Memory B cell (primary cell): ENCODE data around the gene ANGEL1.

Experiments used
- ATAC-seq: fragments of 150-1000 bp; cut with Tn5 transposase; 2 replicates; pipeline ENCODE4 v1.10.0; 2021; ENCODE audit warnings: low read depth, mild to moderate bottlenecking, moderate library complexity
- DNase-seq, 2 donors: peaks; one replicate each; pipeline ENCODE4 v3.0.0; 2022; ENCODE audit warnings: low spot score in 2 of 2
- H3K27ac Mint-ChIP-seq: one replicate; pipeline ENCODE4 v1.8.0; 2022; ENCODE audit warnings: mild to moderate bottlenecking, moderate library complexity, mixed read lengths
- H3K27me3 Mint-ChIP-seq: one replicate; pipeline ENCODE4 v1.8.0; 2022; ENCODE audit warnings: mixed read lengths
- H3K36me3 Mint-ChIP-seq: one replicate; pipeline ENCODE4 v1.8.0; 2022; ENCODE audit warnings: mild to moderate bottlenecking, mixed read lengths
- H3K4me1 Mint-ChIP-seq: one replicate; pipeline ENCODE4 v1.8.0; 2022; ENCODE audit warnings: mixed read lengths
- H3K4me3 Mint-ChIP-seq: one replicate; pipeline ENCODE4 v1.8.0; 2022; ENCODE audit warnings: mild to moderate bottlenecking, moderate library complexity, mixed read lengths
- H3K9me3 Mint-ChIP-seq: one replicate; pipeline ENCODE4 v1.8.0; 2022; ENCODE audit warnings: mixed read lengths

ANGEL1 gene

DNA sequence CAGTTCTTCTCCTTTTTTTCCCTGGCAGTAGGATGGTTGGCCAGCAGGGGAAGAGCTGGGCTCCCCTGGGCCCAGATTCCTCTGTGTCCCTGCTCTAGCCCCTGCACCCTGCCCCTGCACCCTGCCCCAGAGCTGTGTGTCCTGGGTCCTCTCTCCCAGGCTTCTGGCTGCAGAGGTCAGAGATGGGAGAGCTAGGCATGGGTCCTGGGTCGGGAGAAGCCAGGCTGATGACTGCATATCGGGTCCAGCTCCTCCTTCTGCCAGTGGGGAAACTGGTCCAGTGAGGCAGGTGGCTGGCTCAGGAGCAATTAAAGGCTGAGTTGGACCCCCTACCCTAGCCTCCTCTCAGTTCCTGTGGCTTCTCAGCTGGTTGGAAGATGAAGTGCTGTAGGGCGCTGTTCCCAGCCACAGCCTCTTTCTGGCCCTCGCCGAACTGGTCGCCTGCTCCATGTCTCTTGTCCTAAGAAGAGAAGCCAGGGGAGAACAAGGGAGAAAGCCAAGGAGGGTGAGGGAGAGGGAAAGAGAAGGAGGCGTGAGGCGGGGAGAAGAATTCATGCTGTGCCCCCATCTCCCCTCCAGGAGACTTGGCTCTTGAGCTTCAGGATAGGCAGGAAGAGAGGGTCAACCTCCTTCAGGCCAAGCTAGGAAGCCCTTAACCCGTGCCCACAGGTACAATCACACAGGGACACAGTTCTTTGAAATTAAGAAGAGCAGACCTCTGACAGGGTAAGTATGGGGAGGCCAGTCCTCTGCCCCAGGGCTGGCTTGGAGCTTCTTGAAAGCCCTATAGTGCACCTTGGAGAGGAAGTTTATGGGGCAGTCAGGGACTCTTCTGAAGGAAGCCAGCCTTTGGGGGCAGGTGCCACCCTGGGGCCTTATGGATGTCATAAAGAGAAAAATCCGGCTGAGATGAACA is 41.9 kb downstream of the ANGEL1 start:
- peak in 1 of 2 donors; percentile 7 for DNase-seq
- no peak overlapping the region for H3K27ac Mint-ChIP-seq
- H3K27me3 Mint-ChIP-seq: peaks cover 12% of the 10 kb centered on the region
- no peak overlapping the region for H3K4me3 Mint-ChIP-seq
- H3K36me3 Mint-ChIP-seq: no peaks in the 10 kb centered on the region
- H3K4me1 Mint-ChIP-seq: peaks cover 5% of the 10 kb centered on the region
- H3K9me3 Mint-ChIP-seq: no peaks in the 10 kb centered on the region
- no peak for ATAC-seq

- Mint-ChIP-seq H3K4me1 (peaks cover 5% of the 10 kb centered on the region), H3K27me3 (peaks cover 15% of the 10 kb centered on the region), H3K27ac (no peak overlapping the region), H3K36me3 (no peaks in the 10 kb centered on the region), H3K4me3 (no peak overlapping the region), H3K9me3 (no peaks in the 10 kb centered on the region)
- peak in 1 of 2 donors; percentile 8 for DNase-seq
- ATAC-seq: no peak
Measured at GRCh38 chr14:76769636-76770292, 42.9 kb downstream of the ANGEL1 start.

GRCh38 chr14:76768671-76769500 is 43.8 kb downstream of the ANGEL1 start:
- no peaks in the 10 kb centered on the region for H3K36me3 Mint-ChIP-seq
- H3K9me3 Mint-ChIP-seq: no peaks in the 10 kb centered on the region
- peaks cover 5% of the 10 kb centered on the region for H3K4me1 Mint-ChIP-seq
- peaks cover 15% of the 10 kb centered on the region for H3K27me3 Mint-ChIP-seq
- H3K4me3 Mint-ChIP-seq: no peak overlapping the region
- ATAC-seq (peak; percentile 3), DNase-seq (no peak)
- H3K27ac Mint-ChIP-seq: peak overlapping the region; percentile 17

DNA sequence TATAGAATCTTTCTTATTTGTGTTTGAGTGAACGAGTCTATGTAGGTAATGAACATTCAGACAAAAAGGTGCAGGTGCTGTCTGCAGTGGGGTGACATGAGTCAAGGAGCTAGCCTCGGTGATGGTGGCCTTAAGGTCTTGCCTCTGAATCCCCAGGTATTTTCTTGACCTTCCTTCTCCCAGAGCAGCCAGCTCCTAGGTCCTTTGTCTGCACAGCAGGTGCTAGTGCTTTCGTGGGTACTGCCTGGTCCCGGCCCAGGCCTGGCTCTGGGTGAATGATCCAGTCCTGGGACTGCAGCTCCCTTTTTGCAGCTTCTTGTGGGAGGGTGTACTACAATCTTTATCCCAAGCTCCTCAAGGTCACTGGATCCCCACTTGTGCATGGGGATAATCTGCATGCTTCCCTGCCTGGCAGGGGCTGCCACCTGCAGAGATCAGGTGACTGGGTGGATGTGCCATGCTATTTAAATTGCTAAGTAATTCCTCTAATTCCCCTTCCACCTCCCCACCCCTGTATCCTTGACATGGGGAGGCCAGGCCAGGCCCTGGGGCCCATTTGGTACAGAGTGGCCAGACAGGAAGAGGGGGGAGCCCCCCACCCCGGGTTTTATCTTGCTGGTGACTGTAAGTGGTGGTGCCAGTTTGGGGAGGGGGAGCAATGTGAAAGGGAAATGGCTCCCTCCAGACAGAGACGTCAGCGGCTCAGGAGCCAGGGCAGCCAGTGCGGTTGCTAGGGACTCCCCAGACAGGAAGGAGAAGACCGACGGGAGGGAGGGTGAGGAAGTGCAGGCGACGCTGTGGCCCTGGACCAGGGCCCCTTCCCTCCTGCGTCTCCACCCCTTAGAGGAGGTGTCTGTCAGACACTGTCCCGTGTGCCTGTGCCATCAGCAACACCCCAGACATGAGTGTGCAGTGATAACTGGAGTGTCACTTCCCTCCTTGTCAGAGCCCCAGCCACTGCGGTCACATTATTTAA is 44.7 kb downstream of the ANGEL1 start:
- peak overlapping the region; percentile 17 for H3K27ac Mint-ChIP-seq
- H3K4me1 Mint-ChIP-seq: peaks cover 5% of the 10 kb centered on the region
- no peaks in the 10 kb centered on the region for H3K9me3 Mint-ChIP-seq
- H3K27me3 Mint-ChIP-seq: peaks cover 18% of the 10 kb centered on the region
- ATAC-seq (peak; percentile 91), DNase-seq (peak in 1 of 2 donors; percentile 31)
- H3K36me3 Mint-ChIP-seq: no peaks in the 10 kb centered on the region
- no peak overlapping the region for H3K4me3 Mint-ChIP-seq

GRCh38 chr14:76765461-76765931 is 47.2 kb downstream of the ANGEL1 start:
- peaks cover 9% of the 10 kb centered on the region for H3K4me1 Mint-ChIP-seq
- no peaks in the 10 kb centered on the region for H3K9me3 Mint-ChIP-seq
- no peak for ATAC-seq
- H3K27ac Mint-ChIP-seq: no peak overlapping the region
- H3K4me3 Mint-ChIP-seq: no peak overlapping the region
- H3K27me3 Mint-ChIP-seq: peaks cover 21% of the 10 kb centered on the region
- no peak for DNase-seq
- no peaks in the 10 kb centered on the region for H3K36me3 Mint-ChIP-seq

DNA sequence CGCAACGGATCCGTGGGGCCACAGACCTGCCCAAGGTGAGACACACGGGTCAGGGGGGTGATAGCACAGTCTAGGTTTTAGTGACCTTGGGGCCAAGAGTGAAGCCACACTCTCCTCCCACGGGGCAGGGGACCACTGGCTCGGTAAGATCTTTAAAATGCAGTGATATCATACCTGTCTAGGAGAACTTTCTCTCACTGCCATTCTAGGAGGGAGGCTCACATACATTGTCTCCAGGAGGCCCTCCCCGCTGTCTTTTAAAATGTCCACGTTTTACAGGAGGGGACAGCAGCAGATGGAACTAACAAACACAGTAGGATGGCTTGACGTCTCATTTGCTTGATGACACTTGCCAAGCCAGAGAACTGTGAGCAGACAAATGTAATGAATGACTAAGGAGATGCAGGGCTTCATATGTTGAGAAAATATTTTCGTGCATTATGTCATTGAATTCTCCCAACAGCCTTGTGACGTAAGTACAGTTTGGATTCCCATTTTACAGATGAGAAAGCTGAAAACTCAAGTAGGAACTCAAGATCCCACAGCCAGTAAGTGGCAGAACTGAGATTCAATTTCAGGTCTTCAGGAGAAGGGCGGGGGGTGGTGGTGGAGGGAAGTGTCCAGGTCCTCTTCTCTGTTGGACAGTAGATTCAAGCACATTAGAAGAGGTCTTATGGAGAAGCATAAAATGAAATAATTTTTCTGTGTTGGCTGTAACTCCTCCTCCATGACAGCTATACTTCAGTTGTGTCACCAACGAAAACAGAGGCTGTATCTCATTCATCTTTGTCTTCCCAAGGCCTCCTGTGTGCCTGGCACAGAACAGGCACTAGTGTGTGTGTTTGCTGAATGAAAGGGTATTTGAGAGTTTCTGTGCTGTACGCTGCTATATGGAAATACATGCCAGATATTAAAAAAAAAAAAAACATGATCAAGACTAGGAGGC is 49.3 kb downstream of the ANGEL1 start:
- peaks cover 24% of the 10 kb centered on the region for H3K27me3 Mint-ChIP-seq
- peak in 1 of 2 donors; percentile 7 for DNase-seq
- no peak for ATAC-seq
- no peak overlapping the region for H3K27ac Mint-ChIP-seq
- H3K4me1 Mint-ChIP-seq: peaks cover 8% of the 10 kb centered on the region
- no peaks in the 10 kb centered on the region for H3K36me3 Mint-ChIP-seq
- no peaks in the 10 kb centered on the region for H3K9me3 Mint-ChIP-seq
- no peak overlapping the region for H3K4me3 Mint-ChIP-seq

DNA sequence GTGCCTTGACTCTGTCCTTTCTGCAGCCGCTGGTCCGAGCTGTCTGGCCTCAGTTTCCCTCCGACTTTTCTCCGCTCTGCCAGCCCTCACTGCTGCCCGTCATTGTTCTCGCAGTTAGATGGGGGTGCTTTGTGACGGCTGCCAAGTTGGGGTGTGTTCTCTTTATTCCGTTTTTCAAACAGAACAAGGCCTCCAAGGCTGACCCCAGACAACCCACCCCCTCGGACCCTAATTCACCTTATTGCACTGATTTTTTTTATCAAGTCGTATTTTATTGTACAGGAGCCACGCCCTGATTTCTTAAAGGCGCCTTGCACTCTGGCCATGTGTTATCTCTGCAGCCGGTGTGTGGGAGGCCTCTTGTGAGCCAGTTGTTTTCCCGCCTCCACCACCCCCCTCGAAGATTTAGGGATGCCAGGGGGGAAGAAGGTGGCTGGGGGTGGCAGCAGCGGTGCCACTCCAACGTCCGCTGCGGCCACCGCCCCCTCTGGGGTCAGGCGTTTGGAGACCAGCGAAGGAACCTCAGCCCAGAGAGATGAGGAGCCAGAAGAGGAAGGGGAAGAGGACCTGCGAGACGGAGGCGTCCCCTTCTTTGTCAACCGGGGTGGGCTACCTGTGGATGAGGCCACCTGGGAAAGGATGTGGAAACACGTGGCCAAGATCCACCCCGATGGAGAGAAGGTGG is 50.1 kb downstream of the ANGEL1 start:
- no peaks in the 10 kb centered on the region for H3K36me3 Mint-ChIP-seq
- DNase-seq (peak in 1 of 2 donors; percentile 10), ATAC-seq (no peak)
- no peak overlapping the region for H3K27ac Mint-ChIP-seq
- peaks cover 4% of the 10 kb centered on the region for H3K4me1 Mint-ChIP-seq
- peaks cover 29% of the 10 kb centered on the region for H3K27me3 Mint-ChIP-seq
- no peaks in the 10 kb centered on the region for H3K9me3 Mint-ChIP-seq
- H3K4me3 Mint-ChIP-seq: peak overlapping the region; percentile 82

DNA sequence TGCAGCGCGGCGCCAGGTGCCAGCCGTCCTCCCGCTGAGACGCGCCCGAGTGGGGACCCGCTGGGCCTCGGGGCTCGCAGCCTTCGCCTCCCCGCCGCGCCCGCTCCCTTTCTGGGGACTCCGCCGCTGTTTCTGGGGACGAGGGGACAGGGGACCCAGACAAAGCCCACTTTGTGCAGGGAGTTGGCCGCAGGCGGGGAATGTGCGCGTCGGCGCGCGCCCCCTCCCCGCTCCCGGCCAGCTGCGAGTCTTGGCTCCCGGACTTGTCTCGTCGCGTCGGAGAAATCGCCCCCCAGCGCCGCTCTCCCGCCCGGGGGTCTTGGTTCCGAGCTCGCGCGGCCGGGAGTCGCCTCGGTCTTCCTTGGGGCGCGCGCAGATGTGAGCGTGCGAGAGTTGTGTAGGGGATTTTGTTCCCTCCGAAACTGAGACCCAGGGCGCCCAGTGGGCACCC is 50.7 kb downstream of the ANGEL1 start:
- Mint-ChIP-seq H3K4me1 (peaks cover 4% of the 10 kb centered on the region), H3K36me3 (no peaks in the 10 kb centered on the region), H3K4me3 (peak overlapping the region; percentile 82), H3K9me3 (no peaks in the 10 kb centered on the region), H3K27me3 (peaks cover 29% of the 10 kb centered on the region), H3K27ac (no peak overlapping the region)
- no peak for DNase-seq
- no peak for ATAC-seq

DNA sequence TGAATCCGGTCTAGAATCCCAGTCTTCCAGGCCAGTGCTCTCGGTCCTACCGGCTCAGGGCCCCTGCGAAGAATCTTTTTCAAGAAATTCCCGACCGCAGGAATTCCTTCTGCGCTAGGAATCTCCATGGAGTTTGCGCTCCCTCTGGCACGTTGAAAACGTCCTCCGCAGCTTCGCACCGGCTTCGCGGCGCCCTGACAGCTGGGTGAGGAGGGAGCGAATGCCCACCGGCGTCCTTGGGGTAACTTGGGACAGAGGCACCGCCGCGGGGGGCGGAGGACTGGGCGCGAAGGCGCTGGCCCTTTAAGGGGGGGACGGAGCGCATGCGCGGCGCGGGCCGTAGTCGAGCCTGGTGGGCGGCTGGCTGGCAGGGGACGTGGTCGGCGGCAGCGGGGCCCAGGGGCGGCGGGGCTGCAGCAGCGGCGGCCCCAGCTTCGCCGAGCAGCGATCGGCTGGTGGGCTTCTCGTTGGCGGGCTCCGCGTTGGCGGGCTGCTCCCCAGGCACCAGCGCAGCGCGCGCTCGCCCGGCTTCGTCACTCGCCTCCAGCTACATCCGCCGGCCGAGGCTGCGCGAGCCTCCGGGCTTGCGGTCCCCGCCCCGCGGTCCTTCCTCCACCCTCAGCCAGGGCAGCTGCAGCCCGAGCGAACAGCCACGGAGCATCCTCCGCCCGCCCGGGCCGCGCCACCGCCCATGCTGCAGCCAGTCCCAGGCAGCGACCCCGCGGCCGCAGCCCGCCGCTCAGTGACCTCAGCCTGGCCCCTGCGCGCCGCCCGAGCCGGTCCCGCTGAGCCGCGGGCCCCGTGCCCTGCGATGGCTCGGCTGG is 51.3 kb downstream of the ANGEL1 start, which contains the start of gene VASH1:
Gene VASH1 (plus strand): TSS at position 333 of the 824 bp plus-strand sequence. CDS start 1,354 bp downstream, outside the sequence.
- Mint-ChIP-seq H3K36me3 (no peaks in the 10 kb centered on the region), H3K9me3 (no peaks in the 10 kb centered on the region), H3K4me1 (peaks cover 4% of the 10 kb centered on the region), H3K27me3 (peaks cover 29% of the 10 kb centered on the region), H3K27ac (no peak within 1 kb of the TSS), H3K4me3 (peak within 1 kb of the TSS; percentile 82)
- peak; percentile 16 to 58 for DNase-seq
- ATAC-seq: peak; percentile 80

- H3K9me3 Mint-ChIP-seq: no peaks in the 10 kb centered on the region
- no peaks in the 10 kb centered on the region for H3K36me3 Mint-ChIP-seq
- H3K4me1 Mint-ChIP-seq: peaks cover 4% of the 10 kb centered on the region
- no peak for ATAC-seq
- peak overlapping the region; percentile 73 for H3K4me3 Mint-ChIP-seq
- H3K27me3 Mint-ChIP-seq: peaks cover 33% of the 10 kb centered on the region
- no peak overlapping the region for H3K27ac Mint-ChIP-seq
- peak in 1 of 2 donors; percentile 9 for DNase-seq
Measured at GRCh38 chr14:76760331-76761135, 52.1 kb downstream of the ANGEL1 start.
